Measurements from ENCODE around the gene SPATA1. TPM values are rescaled to one million over a fixed set of nuclear protein-coding genes. Genes with fewer than 3 reads are reported as not detected.
A peak's percentile ranks its signal among the peaks of the same experiment; 100 is the strongest.

SPATA1 gene
- total and polyA plus RNA-seq, 2 of the 4 experiments (the other 2 are of a cell fraction), result under 0.01 to 0.56 TPM

GRCh38 chr1:84479998-84480397 is 26.2 kb upstream of the SPATA1 start:
- TF ChIP-seq ELK1 (IDR thresholded peaks at IDR 0.05; ENCODE audit: borderline replicate concordance, low read depth, low read length), result no peak
- TF ChIP-seq BHLHE40 (IDR thresholded peaks at IDR 0.05; ENCODE audit: low read depth, low read length), result no peak
- no peak for TF ChIP-seq CEBPB (IDR thresholded peaks at IDR 0.05; ENCODE audit: low read depth, low read length)
- TF ChIP-seq USF2 (IDR thresholded peaks at IDR 0.05; ENCODE audit: low read depth, low read length), result no peak
- TF ChIP-seq NFE2L2 (IDR thresholded peaks at IDR 0.05; ENCODE audit: low read depth, low read length), result no peak
- no peak for TF ChIP-seq POLR2A (IDR thresholded peaks at IDR 0.05; ENCODE audit: low read depth, low read length)
- TF ChIP-seq MAFK (IDR thresholded peaks at IDR 0.05; ENCODE audit: low read depth, low read length), result no peak
- TF ChIP-seq CTCF (conservative IDR thresholded peaks at IDR 0.05; ENCODE audit: low read depth, low read length), result no peak
- TF ChIP-seq CHD1 (IDR thresholded peaks at IDR 0.05; ENCODE audit: low read depth, low read length), result no peak
- no peak for TF ChIP-seq SMC3 (IDR thresholded peaks at IDR 0.05; ENCODE audit: low read depth, low read length)
- no peak for TF ChIP-seq FOS (IDR thresholded peaks at IDR 0.05; ENCODE audit: low read depth, low read length)
- no peak for TF ChIP-seq MAZ (IDR thresholded peaks at IDR 0.05; ENCODE audit: borderline replicate concordance, low read depth, low read length)
- TF ChIP-seq MXI1 (IDR thresholded peaks at IDR 0.05; ENCODE audit: borderline replicate concordance, low read depth, low read length), result no peak
- no peak for TF ChIP-seq RFX5 (IDR thresholded peaks at IDR 0.05; ENCODE audit: low read depth, low read length)
- Histone ChIP-seq H3K9me3 (ENCODE audit: control insufficient read depth, insufficient read depth, low read length) (no peaks in the 10 kb centered on the region), H3K56ac (ENCODE audit: extremely low read depth, insufficient read depth, low read length) (peak overlapping the region; percentile 67; the same call in 1 of the 2 replicates), H2AK5ac (ENCODE audit: low read depth, low read length) (no peak overlapping the region), H3K23ac (ENCODE audit: low read depth, low read length) (peak overlapping the region; percentile 91), H3K36me3 (ENCODE audit: control insufficient read depth, insufficient read depth, low read length) (peaks cover 6% of the 10 kb centered on the region), H3K27me3 (ENCODE audit: control insufficient read depth, insufficient read depth, low read length) (no peaks in the 10 kb centered on the region), H3K18ac (ENCODE audit: low read depth, low read length) (no peak overlapping the region), H3K79me1 (ENCODE audit: low read depth in 1 of 2, low read length in 2 of 2) (peaks cover 4 to 37% of the 10 kb centered on the region in 2 experiments; a peak in 3 of 4 replicates), H2AFZ (replicated peaks; ENCODE audit: low read length, poor library complexity) (no peak overlapping the region), H2BK20ac (ENCODE audit: low read depth, low read length) (no peak overlapping the region), H3K14ac (replicated peaks; ENCODE audit: low read depth, low read length) (peak overlapping the region; percentile 97; the same call in 1 of the 2 replicates), H3K27ac (ENCODE audit: insufficient read depth, low read length) (0 out of 2 replicates have a peak overlapping the region, but pooled peaks have one; percentile 21), H4K20me1 (ENCODE audit: insufficient read depth, low read length) (peaks cover 4% of the 10 kb centered on the region), H3K9me1 (ENCODE audit: insufficient read depth, low read length) (peaks cover 4% of the 10 kb centered on the region; the same call in 1 of the 2 replicates), H4K91ac (ENCODE audit: insufficient read depth, low read depth, low read length) (no peak overlapping the region), H2BK15ac (ENCODE audit: low read depth, low read length) (no peak overlapping the region), H4K8ac (ENCODE audit: low read depth in 2 of 2, low read length in 2 of 2) (peak overlapping the region in 1 of 2 experiments; percentile 97; a peak in 2 of 4 replicates), H2BK5ac (ENCODE audit: low read depth, low read length, poor library complexity, severe bottlenecking) (peak overlapping the region; percentile 57), H2BK120ac (ENCODE audit: low read depth, low read length) (no peak overlapping the region), H2AK9ac (replicated peaks; ENCODE audit: low read depth, low read length, poor library complexity) (no peak overlapping the region), H3K4me1 (ENCODE audit: control insufficient read depth, insufficient read depth, low read length) (peaks cover 3% of the 10 kb centered on the region), H3K4ac (ENCODE audit: low read depth, low read length) (peak overlapping the region; percentile 89; the same call in 1 of the 2 replicates), H3K9ac (ENCODE audit: low read depth, low read length) (peak overlapping the region; percentile 84), H3K4me2 (ENCODE audit: low read depth, low read length) (peak overlapping the region; percentile 88), H4K5ac (ENCODE audit: low read depth, low read length) (no peak overlapping the region), H3K4me3 (ENCODE audit: insufficient read depth, low read depth, low read length) (peak overlapping the region; percentile 60)
- ChIA-PET CTCF (interaction anchor here (0.8 to 1.2 kb wide), 2 partner anchors 103 to 292 kb away, joined by 3 to 4 read pairs; no protein-coding TSS in a partner anchor), POLR2A (ENCODE audit: unreplicated experiment) (interaction anchor here (0.6 to 0.8 kb wide), 2 partner anchors 26 to 1103 kb away, joined by 3 to 7 read pairs; no protein-coding TSS in a partner anchor)
- ATAC-seq (ENCODE audit: low read depth) (no peak), DNase-seq (peak; percentile 6)
- no CpG with 5 or more reads among the region's 9 CpGs for WGBS, 2 experiments (ENCODE audit: extremely low coverage in 2 of 2, insufficient read length in 1 of 2)
- intact Hi-C loops (cut with micrococcal nuclease) (loop anchor here (1.0 kb wide), 1 partner anchor 141 kb away; no protein-coding TSS in a partner anchor), in situ Hi-C loops (cut with MboI; ENCODE audit: low sequenced_read_pairs) (no loop called here), dilution Hi-C loops (cut with HindIII; ENCODE audit: low sequenced_read_pairs, unreplicated experiment) (no loop called here)
- BruUV-seq (replicated peaks), result no TSS peak
